IPS-18a (cell line): ENCODE results near the gene ZNF423.

Source experiments
- H3K27ac ChIP-seq: one replicate; pipeline ENCODE4 v1.5.1; 2013; ENCODE audit warnings: low read length
- H3K27me3 ChIP-seq: one replicate; pipeline ENCODE4 v1.6.1; 2013; ENCODE audit warnings: mild to moderate bottlenecking, low read length; ENCODE audit not compliant: control insufficient read depth, insufficient read depth
- H3K36me3 ChIP-seq: one replicate; pipeline ENCODE4 v1.6.1; 2013; ENCODE audit warnings: low read depth, low read length; ENCODE audit not compliant: control insufficient read depth
- H3K4me1 ChIP-seq: one replicate; pipeline ENCODE4 v1.6.1; 2013; ENCODE audit warnings: low read depth, low read length; ENCODE audit not compliant: control insufficient read depth
- H3K4me3 ChIP-seq: one replicate; pipeline ENCODE4 v1.5.1; 2013; ENCODE audit warnings: low read length
- H3K9ac ChIP-seq: one replicate; pipeline ENCODE4 v1.6.1; 2013; ENCODE audit warnings: mild to moderate bottlenecking, low read length, moderate library complexity
- H3K9me3 ChIP-seq: one replicate; pipeline ENCODE4 v1.6.1; 2013; ENCODE audit warnings: low read depth, low read length; ENCODE audit not compliant: control insufficient read depth

The ZNF423 gene

DNA sequence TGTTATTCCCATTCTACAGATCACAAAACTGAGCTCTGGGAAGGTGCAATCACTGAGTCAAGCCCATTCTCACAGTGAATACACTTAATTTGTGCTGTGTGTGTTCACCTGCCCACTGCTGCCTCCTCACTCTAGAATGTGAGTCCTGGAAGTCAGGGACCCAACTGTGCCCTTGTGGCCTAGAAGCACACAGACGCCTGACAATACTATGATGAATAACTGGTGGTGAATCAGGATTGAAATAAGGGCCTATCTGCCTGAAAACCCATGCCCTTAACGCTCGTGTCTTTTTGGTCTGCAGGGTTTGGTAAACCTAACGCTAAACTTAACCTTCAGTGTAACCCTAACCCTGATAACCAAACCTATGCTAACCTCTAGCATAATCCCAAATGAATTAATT lies 80.3 kb downstream of the ZNF423 start:
- H3K4me3 ChIP-seq = no peak overlapping the region
- peak overlapping the region; percentile 1 for H3K27ac ChIP-seq
- no peaks in the 10 kb centered on the region for H3K36me3 ChIP-seq
- H3K9me3 ChIP-seq = no peaks in the 10 kb centered on the region
- H3K9ac ChIP-seq = peak overlapping the region; percentile 2
- no peaks in the 10 kb centered on the region for H3K27me3 ChIP-seq
- H3K4me1 ChIP-seq = peaks cover 35% of the 10 kb centered on the region

DNA sequence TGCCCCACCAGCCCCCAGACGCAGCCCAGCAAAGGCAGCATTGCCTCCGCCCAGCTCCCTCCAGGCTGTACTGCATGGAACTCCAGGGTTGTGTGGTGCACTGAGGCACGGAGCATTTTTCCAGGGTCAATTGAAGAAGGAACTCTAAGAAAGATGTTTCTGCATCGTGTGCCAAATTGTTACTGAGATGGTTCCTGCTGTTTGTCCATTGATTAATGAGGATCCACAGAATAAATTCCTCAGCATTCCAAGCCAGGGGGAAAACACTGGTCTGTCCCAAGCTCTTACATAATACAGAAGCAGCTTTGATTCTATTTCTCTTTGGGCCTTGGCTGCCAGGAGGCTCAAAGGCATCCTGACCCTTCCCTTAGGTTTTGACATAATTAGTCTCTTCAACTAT lies 80.9 kb downstream of the ZNF423 start:
- Histone ChIP-seq H3K4me1 (peaks cover 35% of the 10 kb centered on the region), H3K4me3 (no peak overlapping the region), H3K27me3 (no peaks in the 10 kb centered on the region), H3K9me3 (no peaks in the 10 kb centered on the region), H3K36me3 (no peaks in the 10 kb centered on the region), H3K9ac (no peak overlapping the region), H3K27ac (no peak overlapping the region)

DNA sequence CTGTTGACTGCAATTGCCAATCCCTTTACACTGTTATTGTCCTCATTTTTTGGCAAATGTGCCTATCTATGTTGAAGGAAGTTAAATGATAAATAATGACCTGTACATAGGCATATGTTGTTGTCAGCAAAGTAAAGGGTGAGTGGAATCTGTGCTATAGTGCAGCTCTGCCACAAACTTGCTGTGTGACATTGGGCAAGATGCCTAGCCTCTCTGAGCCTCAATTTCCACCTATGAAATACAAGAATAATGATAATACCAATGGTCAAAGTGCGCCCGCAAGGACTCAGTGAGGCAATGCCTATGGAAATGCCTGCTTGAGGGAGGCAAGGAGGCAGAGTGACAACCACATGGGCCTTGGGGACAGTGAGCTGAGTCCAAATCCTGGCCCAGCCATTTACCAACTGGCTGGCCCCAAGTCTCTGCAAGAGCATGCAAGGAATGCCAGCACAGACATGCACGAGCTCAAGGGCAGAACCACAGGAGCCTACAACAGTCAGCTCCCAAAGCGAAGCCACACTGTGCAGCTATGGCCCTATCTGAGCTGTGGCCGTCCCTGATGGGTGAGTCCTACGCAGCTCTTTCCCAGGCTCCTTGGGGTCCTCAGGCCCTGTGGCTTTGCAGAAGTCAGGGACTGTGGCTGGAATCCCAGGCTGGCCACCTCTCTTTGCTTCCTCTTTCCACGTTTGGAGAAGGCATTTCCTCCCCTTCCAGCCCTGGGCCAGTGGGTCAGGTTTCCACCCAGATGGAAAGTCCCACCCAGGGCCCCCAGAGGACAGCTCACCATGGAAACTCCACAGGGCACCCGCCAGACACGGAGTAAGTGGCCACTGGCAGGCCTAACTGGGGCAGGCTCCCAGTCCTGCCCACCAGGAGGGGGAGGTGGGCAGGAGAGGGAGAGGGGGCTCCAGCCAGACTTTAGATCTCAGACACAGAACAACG lies 82.1 kb downstream of the ZNF423 start:
- Histone ChIP-seq H3K4me1 (peaks cover 35% of the 10 kb centered on the region), H3K27ac (no peak overlapping the region), H3K4me3 (no peak overlapping the region), H3K36me3 (no peaks in the 10 kb centered on the region), H3K27me3 (no peaks in the 10 kb centered on the region), H3K9me3 (no peaks in the 10 kb centered on the region), H3K9ac (no peak overlapping the region)

DNA sequence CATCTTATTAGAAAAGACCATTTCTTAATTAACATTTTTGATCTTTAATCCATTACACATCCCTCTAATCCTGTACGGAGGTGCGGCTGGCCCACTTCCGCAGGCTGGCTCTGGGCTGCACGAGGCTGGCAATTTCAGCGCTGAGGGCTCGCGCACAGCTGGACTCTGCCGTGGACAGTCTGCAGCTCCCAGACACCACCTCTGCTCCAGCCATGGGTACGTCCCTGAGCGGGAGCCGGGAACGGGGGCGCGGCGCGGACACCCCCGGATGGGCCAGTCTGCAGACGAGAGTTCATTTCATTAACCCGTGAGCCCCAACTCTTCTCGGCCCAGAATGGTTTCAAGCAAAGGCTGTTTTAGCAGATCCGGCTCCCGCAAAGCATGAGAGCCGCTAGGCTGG lies 87.9 kb downstream of the ZNF423 start:
- no peaks in the 10 kb centered on the region for H3K27me3 ChIP-seq
- H3K27ac ChIP-seq = no peak overlapping the region
- H3K4me1 ChIP-seq = no peaks in the 10 kb centered on the region
- H3K9ac ChIP-seq = no peak overlapping the region
- H3K4me3 ChIP-seq = no peak overlapping the region
- no peaks in the 10 kb centered on the region for H3K36me3 ChIP-seq
- H3K9me3 ChIP-seq = no peaks in the 10 kb centered on the region

DNA sequence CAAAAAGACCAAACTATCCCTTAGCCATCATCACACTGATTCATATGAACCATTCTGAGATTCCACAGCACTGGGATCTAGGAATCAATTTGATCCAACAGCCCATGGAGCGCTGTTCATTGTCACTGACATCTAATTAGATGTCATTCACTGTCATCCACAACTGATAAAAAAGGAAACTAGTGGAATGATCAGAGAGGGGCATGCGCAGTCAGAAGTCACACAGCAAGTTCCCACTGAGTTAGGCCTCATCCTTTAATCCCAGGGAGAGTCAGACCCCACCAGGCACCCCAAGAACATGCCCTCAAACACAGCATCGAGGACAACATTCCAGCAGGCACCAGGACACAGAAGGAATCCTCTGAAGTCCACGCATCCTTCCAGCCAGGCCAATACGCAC lies 88.5 kb downstream of the ZNF423 start:
- no peaks in the 10 kb centered on the region for H3K36me3 ChIP-seq
- H3K4me3 ChIP-seq = no peak overlapping the region
- no peak overlapping the region for H3K9ac ChIP-seq
- no peaks in the 10 kb centered on the region for H3K9me3 ChIP-seq
- no peaks in the 10 kb centered on the region for H3K27me3 ChIP-seq
- H3K27ac ChIP-seq = no peak overlapping the region
- no peaks in the 10 kb centered on the region for H3K4me1 ChIP-seq

DNA sequence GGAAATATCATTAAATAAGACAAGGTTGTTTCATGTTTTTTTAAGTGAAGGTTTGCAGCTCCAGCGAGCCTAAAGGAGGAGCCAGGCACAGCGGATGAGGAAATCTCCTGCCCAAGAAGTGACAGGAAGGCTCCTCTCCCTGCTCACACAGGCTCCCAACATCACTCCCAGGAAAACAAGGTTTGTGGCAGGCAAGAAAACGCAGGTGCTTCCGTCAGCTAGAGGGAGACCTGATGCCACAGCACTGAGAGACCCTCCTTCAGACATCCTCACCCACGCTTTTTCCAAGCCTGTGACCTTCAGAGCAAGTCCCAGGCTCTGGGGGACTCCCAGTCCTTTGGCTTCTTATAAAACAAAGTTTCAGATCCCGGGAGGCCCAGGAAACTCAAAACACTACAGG lies 89.7 kb downstream of the ZNF423 start:
- H3K27ac ChIP-seq = no peak overlapping the region
- H3K36me3 ChIP-seq = no peaks in the 10 kb centered on the region
- H3K27me3 ChIP-seq = no peaks in the 10 kb centered on the region
- H3K9ac ChIP-seq = no peak overlapping the region
- no peaks in the 10 kb centered on the region for H3K4me1 ChIP-seq
- no peaks in the 10 kb centered on the region for H3K9me3 ChIP-seq
- no peak overlapping the region for H3K4me3 ChIP-seq

DNA sequence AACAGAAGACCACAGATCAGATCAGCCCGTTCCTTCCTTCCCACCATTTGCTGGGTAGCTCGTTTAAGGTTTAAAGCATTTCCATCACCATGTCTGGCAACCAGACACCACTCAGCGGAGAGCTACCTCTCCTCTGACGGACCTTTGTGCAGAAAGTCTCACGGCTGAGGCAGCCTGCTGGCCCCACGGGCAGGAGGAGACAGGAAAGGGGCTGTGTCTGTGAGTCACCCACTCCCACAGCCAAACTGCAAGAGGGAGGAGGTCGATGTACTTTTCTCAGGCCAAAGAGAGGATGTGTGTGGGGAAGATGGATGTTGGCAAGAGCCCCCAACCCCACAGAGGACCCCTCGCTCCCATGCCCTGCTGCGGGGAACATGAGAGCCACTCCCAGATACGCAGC lies 92.1 kb downstream of the ZNF423 start:
- no peak overlapping the region for H3K27ac ChIP-seq
- no peaks in the 10 kb centered on the region for H3K27me3 ChIP-seq
- H3K9ac ChIP-seq = no peak overlapping the region
- no peak overlapping the region for H3K4me3 ChIP-seq
- H3K36me3 ChIP-seq = no peaks in the 10 kb centered on the region
- peaks cover 3% of the 10 kb centered on the region for H3K4me1 ChIP-seq
- no peaks in the 10 kb centered on the region for H3K9me3 ChIP-seq

DNA sequence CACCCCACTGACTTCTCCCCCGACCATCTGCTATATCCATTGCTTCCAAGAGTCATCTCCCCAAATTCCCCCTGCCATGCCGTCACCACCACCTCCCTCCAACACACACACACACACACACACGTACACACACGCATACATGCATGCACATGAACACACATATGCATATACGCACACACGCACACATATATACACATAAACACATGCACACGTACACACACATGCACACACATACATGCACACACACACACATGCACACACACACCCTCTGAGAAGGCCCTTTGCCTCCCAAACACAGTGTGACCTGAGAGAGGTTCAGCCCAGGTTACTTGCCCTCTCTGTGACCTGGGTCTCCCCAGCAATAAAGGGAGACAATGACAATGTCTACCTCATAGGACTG lies 95.1 kb downstream of the ZNF423 start:
- H3K27me3 ChIP-seq = no peaks in the 10 kb centered on the region
- H3K9ac ChIP-seq = no peak overlapping the region
- peaks cover 17% of the 10 kb centered on the region for H3K4me1 ChIP-seq

DNA sequence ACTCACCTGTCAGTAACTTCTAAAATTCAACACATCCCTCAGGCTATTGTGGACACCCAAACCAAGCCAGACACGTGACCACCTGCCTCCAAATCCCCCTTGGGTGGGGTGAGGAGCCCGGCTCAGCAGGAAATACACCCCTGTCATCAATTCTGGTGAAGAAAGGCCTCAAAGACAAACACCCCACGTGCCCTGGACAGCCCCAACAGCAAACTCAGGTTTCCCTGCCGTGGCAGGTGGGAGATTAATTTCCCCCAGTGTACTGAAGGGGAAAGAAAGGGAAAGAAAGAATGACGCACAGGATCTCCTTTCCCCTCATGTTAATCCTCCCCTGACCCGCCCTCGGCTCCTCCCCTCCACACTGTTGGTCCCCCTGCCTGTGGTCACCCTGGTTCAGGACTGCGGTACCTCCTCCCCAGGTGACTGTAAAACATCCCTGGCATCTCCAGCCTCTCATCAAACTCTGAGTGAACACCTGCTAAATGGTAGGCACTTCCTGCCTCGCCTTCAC lies 98.3 kb downstream of the ZNF423 start:
- no peak overlapping the region for H3K27ac ChIP-seq
- no peak overlapping the region for H3K4me3 ChIP-seq
- no peaks in the 10 kb centered on the region for H3K27me3 ChIP-seq
- no peaks in the 10 kb centered on the region for H3K9me3 ChIP-seq
- H3K4me1 ChIP-seq = peaks cover 35% of the 10 kb centered on the region
- no peaks in the 10 kb centered on the region for H3K36me3 ChIP-seq
- no peak overlapping the region for H3K9ac ChIP-seq

More for the DNA sequence above, 95.1 kb downstream of the ZNF423 start:
- H3K4me3 ChIP-seq = no peak overlapping the region
- H3K36me3 ChIP-seq = no peaks in the 10 kb centered on the region
- H3K27ac ChIP-seq = no peak overlapping the region
- H3K9me3 ChIP-seq = no peaks in the 10 kb centered on the region

DNA sequence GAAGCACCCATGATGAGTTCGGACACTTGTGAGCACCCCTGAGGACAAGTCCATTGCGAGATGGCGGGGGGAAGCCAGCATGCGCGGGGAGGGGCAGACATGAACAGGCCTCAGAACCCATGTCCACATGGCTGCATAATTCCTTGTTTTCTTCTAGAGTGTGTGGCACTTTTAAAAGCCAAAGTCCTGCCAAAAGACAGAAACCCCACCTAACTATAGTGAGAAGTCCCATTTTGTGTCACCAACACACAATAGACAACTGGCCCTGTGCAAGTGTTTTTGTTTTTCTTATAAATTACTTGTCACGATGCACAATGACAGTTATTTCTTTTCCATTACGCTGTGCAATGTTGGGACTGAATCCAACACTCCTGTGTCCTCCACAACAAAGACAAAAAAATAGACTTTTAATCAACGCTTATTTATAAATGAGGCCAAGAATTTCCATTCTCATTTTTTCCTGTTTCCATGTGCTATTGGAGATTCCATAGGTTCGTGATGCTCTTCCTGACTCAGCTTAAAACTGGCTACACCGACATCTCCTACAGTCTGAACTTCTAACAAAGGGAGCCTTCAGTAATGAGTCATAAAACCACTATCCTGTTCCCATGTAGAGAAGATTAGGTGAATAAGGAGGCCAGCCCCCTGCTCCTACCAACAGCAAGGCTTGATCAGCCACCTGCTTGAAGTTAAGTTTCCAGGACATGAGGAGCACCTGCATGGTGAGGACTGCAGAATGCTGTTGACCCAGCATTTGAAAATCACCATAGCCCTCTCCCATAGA lies 98.9 kb downstream of the ZNF423 start:
- Histone ChIP-seq H3K27me3 (no peaks in the 10 kb centered on the region), H3K36me3 (no peaks in the 10 kb centered on the region), H3K9ac (no peak overlapping the region), H3K4me1 (peaks cover 35% of the 10 kb centered on the region), H3K27ac (no peak overlapping the region), H3K9me3 (no peaks in the 10 kb centered on the region), H3K4me3 (no peak overlapping the region)

DNA sequence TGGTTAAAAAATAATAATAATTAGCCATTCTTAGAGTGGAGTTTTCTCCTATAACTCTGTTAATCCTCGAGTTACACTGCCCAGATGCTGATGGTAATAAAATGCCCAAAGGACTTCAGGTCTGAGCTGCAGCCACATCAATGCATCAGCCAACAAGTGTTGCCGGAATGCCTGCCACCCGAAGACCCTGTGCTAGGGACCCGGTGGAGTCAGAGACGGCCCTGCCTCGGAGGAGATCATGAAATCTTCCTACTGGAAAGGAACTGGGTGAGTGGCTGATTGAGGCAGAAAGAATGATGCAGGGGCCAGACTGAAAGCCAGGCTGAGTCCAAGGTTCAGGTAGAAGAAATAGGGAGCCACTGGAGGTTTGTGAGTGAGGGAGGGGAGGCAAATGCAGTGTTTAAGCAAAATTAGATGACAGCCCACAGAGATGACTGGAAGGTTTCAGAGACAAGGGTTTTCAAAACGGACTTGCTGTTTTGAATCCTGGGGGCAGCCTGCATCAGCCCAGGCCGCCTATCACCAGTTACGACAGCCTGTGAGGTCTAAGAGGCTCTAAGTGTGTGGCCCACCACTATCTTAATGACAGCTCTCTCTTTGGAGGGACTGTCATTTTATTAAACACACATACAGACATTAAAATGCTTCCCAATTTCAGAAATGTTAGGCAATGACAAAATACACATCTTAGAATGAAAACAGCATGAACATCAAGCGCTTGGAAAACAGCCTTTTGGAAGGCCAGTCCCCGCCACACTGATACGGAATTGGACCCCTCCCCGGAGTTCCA lies 100.0 kb downstream of the ZNF423 start:
- Histone ChIP-seq H3K27me3 (no peaks in the 10 kb centered on the region), H3K9me3 (no peaks in the 10 kb centered on the region), H3K4me3 (peak overlapping the region; percentile 38), H3K27ac (peak overlapping the region; percentile 42), H3K9ac (peak overlapping the region; percentile 58), H3K4me1 (peaks cover 35% of the 10 kb centered on the region), H3K36me3 (no peaks in the 10 kb centered on the region)
